CD14-positive monocyte (primary cell): ENCODE measurements around the gene NXF1. TPM values are rescaled to one million over a fixed set of nuclear protein-coding genes. Genes with fewer than 3 reads are reported as not detected.
"Not testable (repeated sequence)": the region's sequence is repeated elsewhere in the genome, so short reads cannot be mapped to it uniquely, and the experiment has no call there.

Experiments
- DNase-seq, 3 donors: peaks; one replicate each; pipeline ENCODE4 v3.0.0-alpha.2; 2011 to 2022
- H2AFZ ChIP-seq: 2 replicates; pipeline ENCODE4 v1.6.0; 2012; ENCODE audit warnings: mild to moderate bottlenecking, low read depth, low read length, inconsistent platforms; ENCODE audit not compliant: insufficient read depth, poor library complexity, severe bottlenecking
- H3K27ac ChIP-seq, 2 donors: 1 replicate in 1 of 2; 2 replicates in 1 of 2; pipeline ENCODE4 v1.5.1; 2012 to 2013; ENCODE audit warnings: low read length in 2 of 2, control low read depth in 1 of 2, inconsistent platforms in 1 of 2, low read depth in 1 of 2, mild to moderate bottlenecking in 1 of 2
- H3K27me3 ChIP-seq, 2 donors: one replicate each; pipeline versions ENCODE4 v1.6.0 to v1.6.1; 2011 to 2013; ENCODE audit warnings: low read length in 2 of 2; ENCODE audit not compliant: control insufficient read depth in 2 of 2, insufficient read depth in 2 of 2
- H3K36me3 ChIP-seq, 2 donors: replicated peaks in 1 of 2; 1 replicate in 1 of 2; 2 replicates in 1 of 2; pipeline versions ENCODE4 v1.5.1 to v1.6.1; 2012 to 2013; ENCODE audit warnings: low read length in 2 of 2, control low read depth in 1 of 2, inconsistent platforms in 1 of 2, mild to moderate bottlenecking in 1 of 2; ENCODE audit not compliant: insufficient read depth in 2 of 2, control insufficient read depth in 1 of 2
- H3K4me1 ChIP-seq, 2 donors: 1 replicate in 1 of 2; 2 replicates in 1 of 2; pipeline versions ENCODE4 v1.5.1 to v1.6.1; 2012 to 2013; ENCODE audit warnings: low read length in 2 of 2, control low read depth in 1 of 2, inconsistent platforms in 1 of 2, mild to moderate bottlenecking in 1 of 2, moderate library complexity in 1 of 2; ENCODE audit not compliant: insufficient read depth in 2 of 2, control insufficient read depth in 1 of 2
- H3K4me2 ChIP-seq: replicated peaks from 2 replicates; pipeline ENCODE3; 2012; ENCODE audit warnings: low read length, moderate library complexity, mild to moderate bottlenecking; ENCODE audit not compliant: poor library complexity, severe bottlenecking; ENCODE audit errors: extremely low read depth
- H3K4me3 ChIP-seq, 3 experiments: fragments of 200-600 bp in 1 of 3; sonication (generic) in 1 of 3; replicated peaks in 1 of 3; 1 replicate in 2 of 3; 2 replicates in 1 of 3; pipeline ENCODE4 v1.5.1; 2011 to 2013; ENCODE audit warnings: low read length in 3 of 3, mild to moderate bottlenecking in 3 of 3, control low read depth in 2 of 3, low read depth in 2 of 3, inconsistent platforms in 1 of 3, moderate library complexity in 1 of 3
- H3K79me2 ChIP-seq: 2 replicates; pipeline ENCODE4 v1.6.0; 2012; ENCODE audit warnings: mild to moderate bottlenecking, control low read depth, inconsistent platforms, low read length, moderate library complexity; ENCODE audit not compliant: insufficient read depth
- H3K9ac ChIP-seq: 2 replicates; pipeline ENCODE4 v1.6.0; 2017; ENCODE audit warnings: low read length, mild to moderate bottlenecking; ENCODE audit not compliant: insufficient read depth, poor library complexity, severe bottlenecking
- H3K9me3 ChIP-seq, 2 donors: replicated peaks in 1 of 2; 1 replicate in 1 of 2; 2 replicates in 1 of 2; pipeline versions ENCODE4 v1.5.1 to v1.6.1; 2012 to 2013; ENCODE audit warnings: low read length in 2 of 2, control low read depth in 1 of 2; ENCODE audit not compliant: control insufficient read depth in 1 of 2, insufficient read depth in 1 of 2
- H4K20me1 ChIP-seq: 2 replicates; pipeline ENCODE4 v1.6.0; 2012; ENCODE audit warnings: mild to moderate bottlenecking, low read length, control low read depth, moderate library complexity; ENCODE audit not compliant: insufficient read depth
- H3K27ac Mint-ChIP-seq, 7 donors: one replicate each; pipeline ENCODE4 v1.8.0; 2020; ENCODE audit warnings: mild to moderate bottlenecking in 7 of 7, mixed read lengths in 7 of 7, moderate library complexity in 6 of 7, inconsistent platforms in 2 of 7
- H3K27me3 Mint-ChIP-seq, 3 donors: one replicate each; pipeline ENCODE4 v1.8.0; 2021 to 2022; ENCODE audit warnings: low read depth in 3 of 3, mild to moderate bottlenecking in 3 of 3, mixed read lengths in 3 of 3, moderate library complexity in 3 of 3, inconsistent platforms in 1 of 3
- H3K36me3 Mint-ChIP-seq, 2 donors: one replicate each; pipeline ENCODE4 v1.8.0; 2020; ENCODE audit warnings: mixed read lengths in 2 of 2, inconsistent platforms in 1 of 2, mild to moderate bottlenecking in 1 of 2
- H3K4me1 Mint-ChIP-seq: one replicate; pipeline ENCODE4 v1.8.0; 2020; ENCODE audit warnings: mild to moderate bottlenecking, mixed read lengths
- H3K4me3 Mint-ChIP-seq, 2 donors: one replicate each; pipeline ENCODE4 v1.8.0; 2020; ENCODE audit warnings: mild to moderate bottlenecking in 2 of 2, mixed read lengths in 2 of 2, moderate library complexity in 1 of 2
- H3K9me3 Mint-ChIP-seq, 7 donors: one replicate each; pipeline ENCODE4 v1.8.0; 2020 to 2022; ENCODE audit warnings: mixed read lengths in 7 of 7, mild to moderate bottlenecking in 6 of 7, moderate library complexity in 6 of 7, inconsistent platforms in 2 of 7
- WGBS: methylation state at CpG from one replicate; pipeline ENCODE4 v1.1.5; 2013; ENCODE audit warnings: missing lambda C conversion rate; ENCODE audit not compliant: insufficient coverage; 5-methylcytosine and 5-hydroxymethylcytosine counted together
- intact Hi-C, 2 donors: fragments of 100-400 bp; cut with micrococcal nuclease; formaldehyde crosslinking; loops; one replicate each; pipeline versions ENCODE4 v1.15.0 to v1.15.1; 2023
- polyA plus RNA-seq, 3 donors: library from polyadenylated mRNA; depleted of rRNA in 1 of 3; unstranded in 2 of 3; stranded (reverse) in 1 of 3; fragments of 300-500 nt in 2 of 3; fragments of >200 nt in 1 of 3; fragmentation: Illumina TruSeq in 2 of 3; gene quantifications; 1 replicate in 2 of 3; 2 replicates in 1 of 3; pipeline ENCODE4 v1.2.3, GENCODE V29; 2012 to 2021
- TF ChIP-seq, protein P1 (sequence below): fragments of 200-600 bp; IDR thresholded peaks from one replicate; pipeline ENCODE4 v1.8.0; 2022; ENCODE audit warnings: antibody characterized with exemption, mild to moderate bottlenecking

NXF1 gene
- polyA plus RNA-seq, 3 donors = 50.1 to 748 (median 70.6) TPM

DNA sequence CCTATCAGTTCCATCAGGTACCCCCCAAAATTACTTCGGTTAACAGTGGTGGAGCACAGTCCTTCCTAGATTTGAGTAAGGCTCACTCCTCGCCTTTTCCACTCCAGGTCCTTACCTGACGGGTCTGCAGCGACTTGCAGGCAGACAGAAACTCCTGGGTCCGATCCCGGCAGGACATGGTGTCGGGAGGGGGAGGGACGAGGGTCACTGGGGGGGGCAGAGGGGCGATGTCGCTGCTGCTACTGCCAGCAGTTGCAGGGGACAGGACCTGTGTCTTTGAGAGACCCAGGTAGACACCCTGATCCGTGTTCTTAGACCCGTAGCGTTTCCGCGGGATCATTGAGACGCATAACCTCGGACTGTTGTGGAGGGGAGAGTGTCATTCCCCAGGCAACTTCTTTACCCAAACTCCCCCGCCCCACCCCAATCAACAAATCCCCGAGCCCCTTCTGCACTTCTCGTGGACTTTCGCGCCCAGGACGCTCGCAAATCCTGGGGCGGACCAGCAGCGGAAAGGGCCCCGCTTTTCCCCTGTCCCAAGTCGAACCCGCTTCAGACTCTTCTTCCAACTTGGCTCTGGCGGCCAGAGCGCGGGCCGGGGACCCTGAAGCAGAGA lies 25.8 kb upstream of the NXF1 start:
- intact Hi-C loops = loop anchor here (2.0 to 5.0 kb wide), 2 partner anchors 44 kb away; partner anchors contain the start of gene TMEM179B (in 2 of the 2)
- peaks cover 27 to 43% of the 10 kb centered on the region in 2 donors for H3K36me3 ChIP-seq

DNA sequence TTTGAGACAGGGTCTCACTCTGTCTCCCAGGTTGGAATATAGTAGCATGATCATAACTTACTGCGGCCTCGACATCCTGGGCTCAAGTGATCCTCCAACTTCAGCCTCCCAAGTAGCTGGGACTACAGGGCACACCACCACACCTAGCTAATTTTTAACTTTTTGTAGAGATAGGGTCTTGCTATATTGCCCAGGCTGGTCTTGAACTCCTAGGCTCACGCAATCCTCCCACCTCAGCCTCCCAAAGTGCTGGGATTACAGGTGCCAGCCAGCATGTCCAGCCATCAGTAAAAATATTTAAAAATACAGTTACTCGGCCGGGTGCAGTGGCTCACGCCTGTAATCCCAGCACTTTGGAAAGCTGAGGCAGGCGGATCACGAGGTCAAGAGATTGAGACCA lies 22.9 kb upstream of the NXF1 start:
- Mint-ChIP-seq H3K27ac (peak overlapping the region in 1 of 7 donors; percentile 31), H3K36me3 (peaks cover 48 to 61% of the 10 kb centered on the region in 2 donors), H3K4me1 (peaks cover 20% of the 10 kb centered on the region)
- 89% methylated on average over 6 of the region's 8 CpGs for WGBS
- H3K27me3 ChIP-seq, H3K4me2 ChIP-seq, H3K9me3 ChIP-seq, H3K27me3 Mint-ChIP-seq, H2AFZ ChIP-seq, H3K9me3 Mint-ChIP-seq, H3K4me3 ChIP-seq, H3K9ac ChIP-seq, intact Hi-C loops, H3K4me3 Mint-ChIP-seq, DNase-seq: not testable (repeated sequence)
- Histone ChIP-seq H4K20me1 (peaks cover 21% of the 10 kb centered on the region), H3K27ac (peak overlapping the region in 1 of 2 donors; percentile 4), H3K36me3 (peaks cover 47% of the 10 kb centered on the region in 2 donors), H3K79me2 (peaks cover 71% of the 10 kb centered on the region), H3K4me1 (peaks cover 20 to 24% of the 10 kb centered on the region in 2 donors)

More for the DNA sequence above, 25.8 kb upstream of the NXF1 start:
- H3K4me3 Mint-ChIP-seq = peak overlapping the region; percentile 97 to 98
- DNase-seq = peak in 1 of 3 donors; percentile 41
- peaks cover 32% of the 10 kb centered on the region for H3K4me1 Mint-ChIP-seq
- WGBS = 0% methylated on average over 19 of the region's 33 CpGs
- Histone ChIP-seq H3K4me3 (peak overlapping the region; percentile 69 to 96 (median 88)), H3K4me1 (peaks cover 24 to 31% of the 10 kb centered on the region in 2 donors), H3K79me2 (peaks cover 89% of the 10 kb centered on the region), H2AFZ (peak overlapping the region; percentile 68), H3K9me3 (no peaks in the 10 kb centered on the region), H4K20me1 (peaks cover 21% of the 10 kb centered on the region), H3K27ac (peak overlapping the region; percentile 84 to 86), H3K9ac (peak overlapping the region; percentile 90), H3K4me2 (peak overlapping the region; percentile 96), H3K27me3 (no peaks in the 10 kb centered on the region)
- peaks cover 42 to 58% of the 10 kb centered on the region in 2 donors for H3K36me3 Mint-ChIP-seq
- peak overlapping the region; percentile 99 to 100 (median 99) for H3K27ac Mint-ChIP-seq
- H3K27me3 Mint-ChIP-seq = no peaks in the 10 kb centered on the region
- H3K9me3 Mint-ChIP-seq = no peaks in the 10 kb centered on the region
- TF ChIP-seq, protein P1, sequence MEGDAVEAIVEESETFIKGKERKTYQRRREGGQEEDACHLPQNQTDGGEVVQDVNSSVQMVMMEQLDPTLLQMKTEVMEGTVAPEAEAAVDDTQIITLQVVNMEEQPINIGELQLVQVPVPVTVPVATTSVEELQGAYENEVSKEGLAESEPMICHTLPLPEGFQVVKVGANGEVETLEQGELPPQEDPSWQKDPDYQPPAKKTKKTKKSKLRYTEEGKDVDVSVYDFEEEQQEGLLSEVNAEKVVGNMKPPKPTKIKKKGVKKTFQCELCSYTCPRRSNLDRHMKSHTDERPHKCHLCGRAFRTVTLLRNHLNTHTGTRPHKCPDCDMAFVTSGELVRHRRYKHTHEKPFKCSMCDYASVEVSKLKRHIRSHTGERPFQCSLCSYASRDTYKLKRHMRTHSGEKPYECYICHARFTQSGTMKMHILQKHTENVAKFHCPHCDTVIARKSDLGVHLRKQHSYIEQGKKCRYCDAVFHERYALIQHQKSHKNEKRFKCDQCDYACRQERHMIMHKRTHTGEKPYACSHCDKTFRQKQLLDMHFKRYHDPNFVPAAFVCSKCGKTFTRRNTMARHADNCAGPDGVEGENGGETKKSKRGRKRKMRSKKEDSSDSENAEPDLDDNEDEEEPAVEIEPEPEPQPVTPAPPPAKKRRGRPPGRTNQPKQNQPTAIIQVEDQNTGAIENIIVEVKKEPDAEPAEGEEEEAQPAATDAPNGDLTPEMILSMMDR = no peak
